GM19395 (cell line): Measurements from ENCODE around the gene SSR4.

ENCODE experiments used
- ATAC-seq: cut with Tn5 transposase; IDR thresholded peaks from one replicate; pipeline ENCODE4 v1.9.1; 2021; ENCODE audit warnings: mild to moderate bottlenecking, moderate library complexity; ENCODE audit not compliant: unreplicated experiment

The SSR4 gene

DNA sequence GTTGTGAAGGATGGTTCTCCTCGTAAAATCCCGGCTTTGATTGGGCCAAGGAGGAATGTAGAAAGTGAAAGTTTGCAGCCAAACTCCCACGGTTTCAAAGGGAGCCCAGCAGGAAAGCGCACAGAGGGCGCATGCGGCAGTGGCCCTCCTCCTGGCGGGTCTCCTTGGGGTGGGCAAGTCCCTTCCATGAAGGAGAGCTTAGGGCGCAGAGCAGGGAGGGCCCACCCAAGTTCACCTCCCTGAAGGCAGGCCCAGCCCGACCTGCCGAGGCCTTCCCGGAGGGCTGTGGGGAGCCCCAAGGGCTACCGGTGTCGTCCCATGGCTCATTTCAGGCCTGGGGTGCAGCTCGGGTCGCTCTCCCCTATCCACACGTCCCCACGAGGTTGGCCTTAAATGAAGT lies 33.8 kb downstream of the SSR4 start:
- ATAC-seq = no peak

DNA sequence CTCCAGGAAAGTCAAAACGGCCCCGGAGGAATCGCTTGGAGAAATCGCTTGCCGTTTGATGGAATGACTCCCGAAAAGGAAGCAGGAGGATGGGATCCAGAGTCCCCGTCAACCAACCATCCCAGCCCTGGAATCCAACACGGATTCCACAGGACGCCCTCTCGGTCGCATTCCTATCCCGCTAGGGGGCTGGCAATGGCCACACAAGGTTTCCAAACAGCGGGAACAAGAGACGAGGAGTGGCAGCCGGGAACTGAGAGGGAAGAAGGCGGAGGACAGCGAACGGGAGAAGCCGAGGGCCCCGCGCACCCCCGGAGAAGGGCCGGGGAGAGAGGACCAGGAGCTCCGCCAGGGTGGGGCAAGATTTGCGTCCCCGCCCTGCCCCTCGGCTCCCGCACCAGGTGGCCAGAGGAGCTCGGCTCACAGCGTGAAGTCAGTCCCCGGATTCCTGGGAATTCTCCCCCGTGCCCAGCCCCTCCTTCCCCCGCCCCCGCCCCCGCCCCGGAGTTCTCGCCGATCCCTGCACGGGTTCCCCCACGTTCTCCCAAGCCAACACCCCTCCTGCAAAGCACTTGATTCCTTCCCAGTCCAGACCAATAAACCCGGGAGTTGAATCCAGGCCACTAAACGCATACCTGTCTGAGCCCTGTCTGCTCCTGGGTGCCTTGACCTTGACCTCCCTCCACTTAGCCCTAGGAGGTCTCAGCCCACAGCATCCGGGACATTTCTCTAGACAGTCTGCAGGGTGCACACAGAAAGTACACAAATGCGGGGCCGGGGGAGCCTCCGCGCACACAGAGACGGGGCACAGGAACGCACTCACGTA lies 34.5 kb downstream of the SSR4 start:
- ATAC-seq = no peak

DNA sequence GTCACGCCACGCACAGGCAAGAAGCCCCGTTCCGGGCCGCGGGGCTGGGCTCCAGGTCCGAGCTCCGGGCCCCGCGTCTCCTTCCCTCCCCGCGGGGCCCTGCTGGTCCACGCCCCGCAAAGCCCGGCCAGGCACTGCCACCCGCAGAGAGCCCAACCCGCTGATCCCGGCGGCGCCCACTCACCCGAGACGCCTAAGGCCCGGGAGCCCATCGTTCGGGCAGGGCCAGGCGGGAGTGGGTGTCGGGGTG lies 35.0 kb downstream of the SSR4 start:
- no peak for ATAC-seq

DNA sequence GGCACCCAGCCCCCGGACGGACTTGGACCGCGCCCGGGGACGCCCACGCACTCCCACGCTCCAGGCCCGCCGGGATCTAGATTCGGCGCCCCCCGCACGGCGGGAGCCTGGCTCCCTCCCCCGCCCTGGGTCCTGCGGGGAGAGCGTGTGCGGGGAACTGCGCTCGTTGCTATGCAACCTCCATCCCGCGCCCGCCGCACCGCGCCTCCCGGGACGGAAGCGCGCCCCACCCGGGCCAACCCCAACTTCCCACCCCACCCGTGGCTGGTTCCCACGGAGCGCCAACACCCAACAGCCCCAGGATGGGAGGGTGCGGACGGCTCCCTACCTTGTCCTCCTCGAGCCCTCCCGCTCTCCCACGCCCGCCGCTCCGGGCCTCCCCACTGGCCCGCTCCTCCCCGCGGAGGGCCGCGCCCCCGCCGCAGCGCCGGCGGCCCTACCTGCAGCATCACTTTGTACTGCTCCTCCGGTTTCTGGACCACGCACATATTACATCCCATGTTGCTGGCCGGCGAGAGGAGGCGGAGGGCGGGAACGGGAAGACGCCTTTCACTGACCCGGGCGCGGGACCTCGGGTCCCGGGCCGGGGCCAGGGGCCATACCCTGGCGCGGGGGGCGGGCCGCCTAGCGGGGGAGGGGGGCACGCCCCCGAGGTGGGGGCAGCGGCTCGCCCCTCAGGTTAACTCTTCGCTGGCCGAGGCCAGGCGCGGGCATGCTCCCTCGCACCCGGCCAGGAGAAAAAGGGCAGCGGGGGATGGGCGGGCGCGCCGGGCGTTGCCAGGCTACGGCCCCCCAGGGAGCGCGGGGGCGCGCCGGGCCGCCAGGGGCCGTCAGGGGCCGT lies 35.6 kb downstream of the SSR4 start, which contains the start of gene PDZD4:
Gene PDZD4 (minus strand): TSS at position 746 of the 841 bp plus-strand sequence. CDS start 246 bp downstream, at position 500.
- ATAC-seq = no peak

DNA sequence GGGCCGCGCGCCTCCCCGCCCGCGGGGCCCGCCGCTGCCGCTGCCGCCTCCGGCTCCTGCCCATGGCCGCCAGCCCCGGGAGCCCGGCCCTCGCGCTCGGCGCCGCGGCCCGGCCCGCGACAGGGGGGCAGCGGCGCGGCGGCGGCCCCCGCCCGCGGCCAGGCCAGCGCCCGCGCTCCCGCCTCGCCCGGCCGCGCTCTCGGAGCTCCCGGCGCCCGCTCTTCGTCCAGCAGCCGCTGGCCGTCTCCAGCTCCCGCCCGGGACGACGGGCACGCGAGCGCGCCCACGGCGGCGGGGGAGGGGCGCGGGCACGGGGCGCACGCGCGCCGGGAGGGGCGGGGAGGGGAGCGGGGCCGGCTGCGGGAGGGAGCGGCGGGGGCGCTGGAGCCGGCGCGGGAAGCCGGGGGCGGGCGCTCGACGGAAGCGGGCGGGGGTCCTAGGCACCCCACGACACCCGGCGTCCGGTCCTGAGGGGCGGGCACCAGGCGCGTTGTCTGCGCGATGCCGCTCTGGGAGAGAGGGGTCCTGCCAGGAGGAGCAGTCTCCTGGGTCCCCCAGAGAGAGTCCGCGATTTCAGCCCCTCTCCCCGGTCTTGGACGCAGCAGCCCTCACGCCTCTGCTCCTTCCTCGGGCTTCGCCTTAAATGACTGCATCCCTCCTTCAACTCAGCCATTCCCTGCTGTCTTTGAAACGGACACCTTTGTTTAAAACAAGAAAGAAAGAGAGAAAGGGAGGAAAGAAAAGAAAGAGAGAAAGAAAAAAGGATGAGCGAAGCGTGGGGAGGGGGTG lies 36.4 kb downstream of the SSR4 start:
- no peak for ATAC-seq

DNA sequence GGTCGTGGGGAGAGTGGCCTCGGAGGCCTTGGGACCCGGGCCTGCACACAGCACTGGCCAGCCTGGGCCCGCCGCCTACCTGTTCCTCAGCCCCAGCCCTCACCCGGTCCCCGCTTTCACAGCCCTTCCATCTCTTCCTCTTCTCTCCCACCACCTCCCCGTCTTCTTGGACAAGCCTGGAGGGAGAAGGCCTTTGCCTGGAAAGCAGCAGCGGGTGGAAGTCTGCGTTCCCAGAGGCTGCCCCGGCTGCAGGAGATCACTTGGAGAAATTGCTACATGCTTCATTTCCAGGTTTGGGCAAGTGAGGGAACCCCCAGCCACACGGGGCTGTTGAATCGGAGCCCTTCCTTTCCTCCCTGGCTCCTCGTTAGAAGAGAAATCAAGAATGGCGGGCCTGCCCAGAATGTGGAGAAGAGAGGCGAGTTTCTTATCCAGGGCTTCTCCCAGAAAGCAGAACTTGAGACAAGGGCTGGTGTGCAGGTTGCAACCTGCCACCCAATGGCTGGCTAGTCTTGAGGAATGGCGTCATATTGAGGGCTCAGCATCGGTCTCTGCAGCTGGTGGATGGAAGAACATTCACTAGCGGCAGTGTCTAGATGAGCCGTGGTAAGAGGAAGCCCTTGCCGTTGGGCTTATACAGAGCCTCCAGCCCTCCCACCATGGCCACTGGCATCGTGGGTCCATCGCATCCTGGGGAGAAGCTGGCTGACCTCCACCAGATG lies 37.1 kb downstream of the SSR4 start:
- ATAC-seq = no peak

DNA sequence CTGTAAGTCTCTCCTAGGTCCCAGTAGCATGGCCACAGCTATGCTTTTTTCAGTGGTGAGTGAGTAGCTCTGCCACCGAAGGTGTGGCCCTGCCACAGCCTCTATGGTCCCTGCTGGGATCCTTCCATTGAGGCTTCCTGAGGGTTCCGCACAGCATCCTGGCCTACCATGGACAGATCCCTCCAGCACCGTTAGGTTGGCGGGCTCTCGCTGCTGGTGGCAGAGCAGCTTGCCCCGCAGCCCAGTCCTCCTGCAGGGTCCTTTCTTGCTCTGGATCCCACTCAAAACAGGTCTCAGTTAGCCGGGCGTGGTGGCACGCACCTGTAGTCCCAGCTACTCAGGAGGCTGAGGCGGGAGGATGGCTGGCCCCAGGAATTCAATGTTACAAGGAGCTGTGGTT lies 38.3 kb downstream of the SSR4 start:
- ATAC-seq = no peak

DNA sequence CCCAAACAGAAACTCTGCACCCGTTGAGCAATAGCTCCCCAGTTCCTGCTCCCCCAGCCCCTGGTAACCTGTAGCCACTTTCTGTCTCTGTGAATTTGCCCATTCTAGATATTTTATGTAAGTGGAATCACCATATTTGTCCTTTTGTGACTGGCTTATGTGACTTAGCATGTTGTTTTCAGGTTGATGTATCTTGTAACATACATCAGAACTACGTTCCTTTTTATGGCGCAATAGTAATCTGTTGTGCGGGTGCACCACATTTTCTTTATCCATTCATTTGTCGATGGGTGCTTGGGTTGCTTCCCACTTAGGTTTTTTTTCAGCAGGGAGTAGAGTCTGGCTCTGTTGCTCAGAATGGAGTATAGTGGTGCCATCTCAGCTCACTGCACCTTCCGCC lies 42.5 kb downstream of the SSR4 start:
- no peak for ATAC-seq

DNA sequence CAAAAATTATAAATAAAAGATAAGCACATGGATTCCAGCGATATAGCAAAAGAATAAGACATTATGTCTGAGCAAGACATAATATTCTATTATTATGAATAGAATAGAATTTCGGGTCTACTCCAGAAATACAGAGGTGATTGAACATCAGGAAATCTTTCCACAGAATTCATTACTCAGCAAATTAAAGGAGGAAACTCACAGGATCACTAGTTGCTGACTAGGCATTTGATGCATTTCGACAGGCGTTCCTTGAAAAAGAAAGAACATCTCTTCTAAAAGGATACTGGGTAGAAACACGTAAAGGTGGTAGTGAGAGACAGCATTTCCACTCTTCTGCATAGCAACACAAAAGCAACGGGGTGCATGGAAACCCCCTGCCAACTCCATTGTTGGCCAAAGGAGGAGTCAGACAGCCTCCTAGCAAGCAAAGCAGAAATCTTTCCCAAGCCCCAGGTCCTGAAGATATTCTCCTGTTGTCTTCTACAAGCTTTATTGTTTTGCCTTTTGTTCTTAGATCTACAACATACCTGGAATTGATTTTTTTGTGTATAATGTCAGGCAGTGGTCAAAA lies 50.1 kb downstream of the SSR4 start:
- ATAC-seq = no peak

DNA sequence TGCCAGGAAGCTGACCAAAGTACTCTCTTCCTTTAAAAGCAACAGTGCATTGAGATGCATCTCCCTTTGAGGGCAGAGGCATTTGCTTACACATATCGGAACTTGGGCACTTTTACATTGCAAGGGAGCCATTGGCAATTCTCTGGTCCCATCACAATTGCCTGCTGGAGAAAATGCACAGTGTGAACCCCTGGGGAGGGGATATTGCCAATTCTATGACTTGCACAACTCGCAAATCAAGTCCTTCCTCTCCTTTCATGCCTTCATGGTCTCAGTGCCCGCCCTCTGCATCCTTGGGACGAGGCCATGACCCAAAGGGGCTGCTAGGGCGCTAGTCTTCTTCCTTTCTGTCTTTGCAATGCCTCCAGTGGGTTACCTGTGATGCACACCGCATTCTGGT lies 50.7 kb downstream of the SSR4 start:
- no peak for ATAC-seq

DNA sequence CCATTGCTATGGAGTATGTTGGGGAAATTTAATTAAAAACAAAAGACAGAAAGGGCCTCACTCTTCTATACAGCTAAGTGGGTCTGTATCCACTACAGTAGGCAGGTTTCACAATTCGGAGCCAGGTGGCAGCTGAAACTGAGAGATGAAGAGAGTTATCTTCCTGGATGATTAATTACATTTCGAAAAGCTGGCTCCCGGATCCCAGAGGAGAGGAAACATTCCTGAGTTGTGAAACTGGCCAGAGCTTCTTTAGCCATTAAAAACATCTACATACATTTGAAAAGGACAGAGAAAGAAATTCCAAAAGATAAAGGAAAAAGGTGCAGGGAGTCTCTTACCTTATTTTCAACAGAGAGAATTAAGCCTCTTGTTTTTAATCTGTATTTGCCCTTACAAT lies 51.4 kb downstream of the SSR4 start:
- ATAC-seq = no peak
